ENCODE data around the gene NBAS.

Gene NBAS

GRCh38 chr2:15293262-15293937 lies 267.7 kb downstream of the NBAS start:
- in situ Hi-C loops (cut with HindIII; ENCODE audit: low sequenced_read_pairs) = no loop called here
- TF ChIP-seq CTCF (IDR thresholded peaks at IDR 0.05; ENCODE audit: low read depth, low read length) = no peak
- no peak for DNase-seq (ENCODE audit: low read depth, low spot score)

GRCh38 chr2:15287447-15288184 lies 273.5 kb downstream of the NBAS start:
- in situ Hi-C loops (cut with HindIII; ENCODE audit: low sequenced_read_pairs) = no loop called here
- H3K4me3 ChIP-seq (ENCODE audit: low read depth, low read length) = no peak overlapping the region
- no peak for TF ChIP-seq CTCF (IDR thresholded peaks at IDR 0.05; ENCODE audit: low read depth, low read length)
- no peak for DNase-seq (ENCODE audit: low read depth, low spot score)

More at GRCh38 chr2:15293262-15293937, 267.7 kb downstream of the NBAS start:
- H3K4me3 ChIP-seq (ENCODE audit: low read depth, low read length) = no peak overlapping the region

- DNase-seq (ENCODE audit: low read depth, low spot score) = no peak
- no peak overlapping the region for H3K4me3 ChIP-seq (ENCODE audit: low read depth, low read length)
- TF ChIP-seq CTCF (IDR thresholded peaks at IDR 0.05; ENCODE audit: low read depth, low read length) = no peak
- in situ Hi-C loops (cut with HindIII; ENCODE audit: low sequenced_read_pairs) = no loop called here
Observed at GRCh38 chr2:15284614-15285013, 276.5 kb downstream of the NBAS start.

DNA sequence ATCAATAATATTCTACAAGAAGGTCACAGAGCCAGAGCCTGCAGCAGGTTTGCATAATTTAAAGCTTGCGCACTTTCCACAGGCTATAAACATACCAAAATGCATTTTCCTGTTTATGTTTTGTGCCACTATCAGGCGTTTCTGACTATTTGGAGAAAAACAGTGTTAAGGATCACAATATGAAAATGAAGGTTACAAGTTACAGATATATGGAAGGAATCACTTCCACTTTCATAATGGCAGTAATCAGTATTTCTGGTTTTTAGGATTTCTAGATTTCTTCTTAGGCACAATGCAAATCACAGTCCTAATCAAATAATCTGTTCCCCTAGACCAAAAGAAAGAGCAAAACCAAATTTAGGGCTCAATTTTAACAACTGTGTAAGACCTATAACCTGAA lies 279.5 kb downstream of the NBAS start:
- in situ Hi-C loops (cut with HindIII; ENCODE audit: low sequenced_read_pairs) = no loop called here
- TF ChIP-seq CTCF (IDR thresholded peaks at IDR 0.05; ENCODE audit: low read depth, low read length) = no peak
- no peak for DNase-seq (ENCODE audit: low read depth, low spot score)
- H3K4me3 ChIP-seq (ENCODE audit: low read depth, low read length) = no peak overlapping the region

- no peak for DNase-seq (ENCODE audit: low read depth, low spot score)
- in situ Hi-C loops (cut with HindIII; ENCODE audit: low sequenced_read_pairs) = no loop called here
- no peak for TF ChIP-seq CTCF (IDR thresholded peaks at IDR 0.05; ENCODE audit: low read depth, low read length)
- no peak overlapping the region for H3K4me3 ChIP-seq (ENCODE audit: low read depth, low read length)
Observed at GRCh38 chr2:15279201-15279876, 281.8 kb downstream of the NBAS start.

DNA sequence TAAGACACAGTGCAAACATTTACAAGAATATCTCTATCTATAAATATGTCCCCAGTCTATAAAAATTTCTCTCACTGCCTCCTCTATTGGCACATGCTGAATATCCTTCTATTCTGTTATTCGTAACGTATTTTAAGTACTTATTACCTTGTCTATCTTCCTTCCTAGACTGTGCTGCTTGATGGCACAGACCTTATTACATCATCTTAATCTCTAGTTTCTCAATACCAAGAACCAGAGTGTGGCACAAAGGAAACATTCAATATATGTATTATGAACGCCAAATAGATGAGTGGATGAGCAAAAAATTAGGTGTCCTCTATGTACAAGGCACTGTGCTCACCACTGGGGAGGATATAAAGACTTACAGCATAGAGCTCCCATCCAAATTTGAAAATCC lies 282.8 kb downstream of the NBAS start:
- DNase-seq (ENCODE audit: low read depth, low spot score) = no peak
- no peak for TF ChIP-seq CTCF (IDR thresholded peaks at IDR 0.05; ENCODE audit: low read depth, low read length)
- in situ Hi-C loops (cut with HindIII; ENCODE audit: low sequenced_read_pairs) = no loop called here
- H3K4me3 ChIP-seq (ENCODE audit: low read depth, low read length) = no peak overlapping the region
